Measurements from ENCODE around the gene SWAP70. TPM values are rescaled to one million over a fixed set of nuclear protein-coding genes. Genes with fewer than 3 reads are reported as not detected.

Gene SWAP70
- total RNA-seq, 1 experiment from 2014 or later: 45.9 TPM

DNA sequence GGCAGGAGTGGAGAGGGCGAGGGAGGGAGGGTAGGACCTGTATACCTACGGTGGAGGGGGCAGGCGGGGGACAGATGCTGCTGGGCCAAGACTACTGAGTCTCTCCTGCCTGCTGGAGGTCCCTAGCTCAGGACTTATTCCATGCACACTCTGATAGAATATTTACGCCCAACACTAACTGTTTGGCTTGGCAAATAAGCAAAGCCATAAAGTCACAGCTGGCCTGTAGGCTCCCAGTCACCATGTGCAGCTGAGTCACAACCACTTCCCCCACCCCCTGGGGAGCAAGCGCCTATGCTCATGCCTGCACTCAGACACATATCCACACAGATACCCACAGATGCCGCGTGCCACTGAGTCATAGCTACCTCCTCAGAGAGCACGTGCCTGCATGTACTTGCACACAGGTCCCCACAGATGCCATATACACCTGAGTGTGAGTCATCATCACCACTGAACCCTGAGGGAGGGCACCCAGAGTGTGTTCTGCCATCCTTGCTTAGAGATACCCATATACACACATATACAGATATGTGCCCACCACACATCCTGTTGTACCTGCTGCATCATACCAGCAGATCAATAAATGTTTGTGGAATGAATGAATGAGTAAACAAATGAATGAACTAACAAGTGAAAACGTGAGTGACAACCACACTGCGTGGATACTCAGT is 95.8 kb downstream of the SWAP70 start:
- DNase-seq (ENCODE audit: low spot score): peak; percentile 62
- in situ Hi-C loops (cut with HindIII; ENCODE audit: low sequenced_read_pairs): no loop called here

DNA sequence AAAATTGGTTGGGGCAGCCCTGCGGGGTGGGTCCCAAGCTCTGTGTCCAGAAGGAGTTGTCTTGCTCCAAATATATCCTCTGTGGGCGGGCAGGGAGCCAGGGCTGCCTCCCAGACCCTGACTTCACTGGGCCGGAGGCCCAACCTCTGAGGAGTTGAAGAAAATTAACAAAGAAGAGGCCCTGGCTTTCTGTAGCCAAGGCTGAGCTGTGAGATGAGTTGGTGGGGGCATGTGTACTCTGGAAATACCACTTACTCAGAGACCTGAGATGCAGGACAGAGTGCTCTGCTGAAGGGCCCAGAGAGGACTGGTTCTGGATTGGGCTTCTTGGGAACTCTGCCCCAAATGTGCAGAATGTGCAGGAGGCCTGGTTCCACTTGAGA is 96.3 kb downstream of the SWAP70 start:
- in situ Hi-C loops (cut with HindIII; ENCODE audit: low sequenced_read_pairs): no loop called here
- DNase-seq (ENCODE audit: low spot score): peak; percentile 70

DNA sequence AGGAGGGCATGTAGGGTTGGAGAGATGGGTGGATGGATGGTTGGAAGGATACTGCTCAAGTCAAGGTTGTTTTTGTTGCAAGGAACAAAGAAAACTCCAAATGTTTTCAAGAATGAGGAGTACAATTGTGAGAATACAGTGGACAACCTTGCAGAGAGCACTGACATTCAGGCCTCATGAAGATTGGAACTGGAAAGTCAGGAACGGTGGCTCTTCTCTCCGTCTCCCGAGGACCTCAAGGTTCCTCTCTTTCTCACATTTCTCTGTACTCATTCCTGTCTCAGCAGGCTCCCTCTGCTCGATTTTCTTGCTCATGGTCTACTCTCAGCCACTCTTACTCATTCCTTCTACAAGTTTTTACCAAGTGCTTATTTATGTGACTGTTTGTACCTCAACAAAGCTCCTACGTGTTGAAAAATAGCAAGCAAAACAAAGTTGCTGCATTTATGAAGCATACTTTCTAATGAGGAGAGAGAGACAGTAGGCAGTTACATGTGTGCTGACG is 97.6 kb downstream of the SWAP70 start:
- no peak for DNase-seq (ENCODE audit: low spot score)
- in situ Hi-C loops (cut with HindIII; ENCODE audit: low sequenced_read_pairs): no loop called here

DNA sequence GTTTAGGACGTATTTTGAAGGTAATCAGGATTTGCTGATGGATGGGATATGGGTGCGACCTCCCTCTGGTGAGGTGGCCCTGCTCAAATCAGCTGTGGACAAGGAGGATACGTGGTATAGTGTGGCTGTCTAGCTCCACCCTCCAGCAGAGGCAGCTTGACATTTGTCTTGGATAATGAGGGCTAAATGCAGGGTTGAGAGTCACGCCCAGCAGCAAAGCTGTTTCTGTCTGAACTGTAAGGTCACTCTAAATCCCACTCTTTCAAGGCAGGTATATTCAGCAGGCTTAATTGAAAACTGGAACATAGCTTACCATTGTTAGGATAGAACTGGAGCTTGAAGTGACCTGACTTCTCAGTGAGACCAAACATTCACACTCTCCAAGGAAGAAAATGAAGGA is 98.7 kb downstream of the SWAP70 start:
- in situ Hi-C loops (cut with HindIII; ENCODE audit: low sequenced_read_pairs): no loop called here
- peak; percentile 70 for DNase-seq (ENCODE audit: low spot score)

DNA sequence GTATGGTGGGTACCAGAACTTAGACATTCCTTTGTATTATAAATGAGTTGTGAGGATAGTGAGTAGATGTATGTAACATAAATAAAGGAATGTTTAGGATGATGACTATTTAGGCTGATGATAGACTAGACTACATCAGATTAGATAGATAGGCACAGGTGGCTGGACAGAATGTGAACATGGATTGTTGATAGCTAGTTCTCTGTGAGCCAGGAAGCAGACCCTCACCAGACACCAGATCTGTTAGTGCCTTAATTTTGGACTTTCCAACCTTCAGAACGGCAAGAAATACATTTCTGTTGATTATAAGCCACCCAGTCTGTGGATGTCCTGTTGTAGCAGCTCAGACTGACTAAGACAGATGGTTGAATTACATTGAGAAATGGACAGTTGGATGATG is 99.4 kb downstream of the SWAP70 start:
- in situ Hi-C loops (cut with HindIII; ENCODE audit: low sequenced_read_pairs): no loop called here
- no peak for DNase-seq (ENCODE audit: low spot score)

DNA sequence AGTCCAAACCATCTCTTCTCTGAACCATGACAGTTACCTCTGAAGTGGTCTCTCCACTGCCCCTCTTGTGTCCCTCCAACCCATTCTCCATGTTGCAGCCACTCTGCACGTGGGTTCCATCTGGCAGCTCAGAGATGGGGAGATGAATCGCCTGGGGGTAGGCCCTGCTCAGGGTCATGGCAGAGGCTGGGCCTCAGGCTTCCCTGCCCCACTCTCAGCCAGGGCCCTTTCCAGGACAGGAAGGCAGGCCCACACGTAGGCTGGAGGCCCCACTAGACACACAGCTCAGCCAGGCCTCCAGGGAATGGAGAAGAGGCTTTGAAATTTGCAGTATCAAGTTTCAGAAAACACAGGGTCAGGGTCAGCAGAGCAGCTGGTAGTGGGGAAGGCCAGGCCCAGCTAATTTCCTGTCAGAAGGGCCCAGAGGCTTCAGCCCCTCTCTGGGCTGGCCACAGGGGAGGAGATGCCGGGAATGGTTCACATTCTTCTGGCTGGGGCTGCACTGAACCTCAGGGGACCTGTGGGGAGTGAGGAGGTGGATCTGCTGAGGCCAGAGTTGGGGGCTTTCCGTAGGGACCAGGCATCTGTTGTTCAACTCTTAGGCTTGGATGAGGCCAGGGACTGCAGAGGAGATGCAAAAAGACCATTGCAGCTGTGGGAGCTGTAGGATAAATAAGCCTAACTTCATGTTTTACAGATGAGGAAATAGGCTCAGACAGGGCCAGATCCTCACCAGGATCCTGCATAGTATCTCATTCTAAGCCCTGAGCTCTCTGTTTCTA is 101.6 kb downstream of the SWAP70 start:
- in situ Hi-C loops (cut with HindIII; ENCODE audit: low sequenced_read_pairs): no loop called here
- peak; percentile 61 for DNase-seq (ENCODE audit: low spot score)

DNA sequence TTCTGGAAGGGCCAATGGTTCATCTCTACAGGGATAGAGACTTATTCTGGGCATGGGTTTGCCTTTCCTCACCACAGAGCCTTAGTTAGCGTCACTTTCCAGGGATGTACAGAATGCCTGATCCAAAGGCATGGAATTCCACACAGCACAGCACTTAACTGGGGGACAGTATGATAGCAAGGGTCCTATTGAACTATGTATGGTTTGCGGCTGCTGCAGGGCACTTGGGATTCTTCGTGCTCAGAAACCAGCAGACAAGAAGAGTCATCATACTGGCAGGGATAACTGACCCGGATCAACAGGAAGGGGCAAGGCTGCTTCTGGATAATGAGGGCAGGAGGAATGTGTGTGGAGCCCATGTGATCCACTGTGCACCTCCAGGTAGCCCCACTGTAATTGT is 105.7 kb downstream of the SWAP70 start:
- in situ Hi-C loops (cut with HindIII; ENCODE audit: low sequenced_read_pairs): no loop called here
- DNase-seq (ENCODE audit: low spot score): no peak

DNA sequence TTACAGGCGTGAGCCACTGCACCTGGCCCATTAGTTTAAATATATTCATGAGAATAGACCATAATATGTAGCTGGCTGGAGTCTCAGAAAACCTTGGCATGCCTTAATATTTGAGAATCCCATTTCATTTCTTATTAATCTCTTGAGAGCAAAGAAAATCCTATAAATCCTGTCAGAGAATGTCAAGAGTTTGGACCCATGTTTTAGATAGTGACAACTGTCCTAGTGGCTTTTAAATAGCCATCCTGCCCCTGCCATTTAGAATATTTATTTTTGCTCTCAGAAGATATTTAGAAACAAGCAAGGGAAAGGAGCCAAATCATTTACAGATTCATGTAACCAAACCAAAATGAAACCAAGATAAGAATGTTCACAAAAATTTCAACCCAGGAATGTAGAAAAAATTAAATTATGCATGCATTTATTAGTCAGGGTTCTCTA is 107.2 kb downstream of the SWAP70 start:
- no peak for DNase-seq (ENCODE audit: low spot score)
- in situ Hi-C loops (cut with HindIII; ENCODE audit: low sequenced_read_pairs): no loop called here

DNA sequence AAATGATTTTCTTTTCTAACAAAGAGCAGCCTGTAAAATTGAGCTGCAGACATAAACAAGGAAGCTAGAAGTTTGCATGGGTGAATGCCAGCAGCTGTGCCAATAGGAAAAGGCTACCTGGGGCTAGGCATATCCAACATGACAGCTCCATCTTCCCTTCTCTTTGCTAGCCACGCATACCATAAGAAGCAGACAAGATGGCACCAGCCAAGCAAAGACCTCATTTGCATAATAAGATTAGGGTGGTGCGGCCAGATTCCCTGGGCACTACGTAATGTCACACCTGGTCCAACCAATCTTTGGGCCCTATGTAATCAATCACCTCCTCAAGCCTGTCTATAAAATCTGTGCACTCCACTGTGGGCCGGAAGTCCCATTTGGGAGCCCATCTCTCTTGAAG is 108.3 kb downstream of the SWAP70 start:
- no peak for DNase-seq (ENCODE audit: low spot score)
- in situ Hi-C loops (cut with HindIII; ENCODE audit: low sequenced_read_pairs): no loop called here

DNA sequence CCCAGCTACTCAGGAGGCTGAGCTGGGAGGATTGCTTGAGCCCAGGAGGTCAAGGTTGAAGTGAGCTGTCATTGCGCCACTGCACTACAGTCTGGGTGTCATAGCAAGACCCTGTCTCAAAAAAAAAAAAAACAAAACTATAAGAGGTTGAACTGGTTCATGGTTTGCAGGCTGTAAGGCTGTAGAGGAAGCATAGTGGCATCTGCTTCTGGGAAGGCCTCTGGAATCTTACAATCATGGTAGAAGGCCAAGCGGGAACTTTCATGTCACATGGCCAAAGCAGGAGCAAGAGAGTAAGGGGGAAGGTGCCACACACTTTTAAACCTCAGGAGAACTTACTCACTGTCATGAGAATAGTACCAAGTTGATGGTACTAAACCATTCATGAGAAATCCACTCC is 109.6 kb downstream of the SWAP70 start:
- in situ Hi-C loops (cut with HindIII; ENCODE audit: low sequenced_read_pairs): no loop called here
- no peak for DNase-seq (ENCODE audit: low spot score)

DNA sequence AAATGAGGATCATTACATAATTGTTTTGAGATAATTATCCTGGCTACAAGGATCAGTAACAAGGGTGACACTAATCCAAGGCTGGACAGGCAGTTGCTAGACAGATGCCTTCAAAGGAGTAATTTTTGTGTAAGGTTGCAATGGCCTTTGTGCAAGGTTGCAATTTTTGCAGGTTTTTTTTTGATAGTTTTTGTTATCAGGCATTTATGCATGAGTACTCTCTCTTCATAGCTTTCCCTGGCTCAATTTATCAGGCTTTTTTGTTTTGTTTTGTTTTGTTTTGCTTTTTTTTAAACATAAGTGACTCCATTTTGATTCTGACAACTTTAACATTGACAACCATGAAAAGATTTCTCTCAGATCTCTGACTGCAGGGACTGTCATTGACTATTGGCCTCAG is 110.2 kb downstream of the SWAP70 start:
- in situ Hi-C loops (cut with HindIII; ENCODE audit: low sequenced_read_pairs): no loop called here
- DNase-seq (ENCODE audit: low spot score): no peak

DNA sequence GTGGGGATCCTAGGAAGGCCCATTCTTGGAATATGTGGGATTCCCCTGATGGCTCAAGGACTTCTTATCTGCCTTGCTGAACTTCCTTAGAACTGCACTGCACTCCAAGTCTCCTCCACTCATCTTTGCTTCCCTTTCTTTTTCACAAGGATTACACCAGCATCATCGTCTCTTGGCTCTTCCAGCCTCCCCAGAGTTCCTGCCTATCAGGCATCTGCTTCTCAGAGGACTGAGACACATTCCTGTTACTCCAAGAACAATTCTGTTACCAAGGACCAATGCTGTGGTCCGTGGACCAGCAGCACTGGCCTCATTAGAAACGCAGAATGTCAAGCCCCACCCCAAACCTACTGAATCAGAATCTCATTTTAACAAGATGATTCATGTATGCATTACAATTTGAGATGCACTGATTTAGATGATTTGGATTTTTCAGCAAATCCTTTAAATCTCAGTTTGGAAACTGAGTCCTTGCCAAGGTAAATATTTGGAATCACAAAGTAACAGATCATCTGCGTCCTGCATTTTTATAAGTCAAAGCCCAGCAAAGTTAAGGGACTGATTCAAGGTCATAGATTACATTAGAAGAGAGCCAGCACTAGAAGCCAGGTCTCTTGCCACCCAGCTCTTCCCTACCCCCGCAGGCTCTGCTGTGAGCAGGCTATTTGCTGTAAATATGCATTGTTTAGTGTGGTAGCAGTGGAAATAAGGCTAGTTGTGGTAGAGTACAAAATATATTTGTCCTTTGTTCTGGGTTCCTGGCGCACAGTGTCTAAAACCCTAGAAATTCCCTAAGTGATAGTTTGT is 110.9 kb downstream of the SWAP70 start:
- no peak for DNase-seq (ENCODE audit: low spot score)
- in situ Hi-C loops (cut with HindIII; ENCODE audit: low sequenced_read_pairs): no loop called here

DNA sequence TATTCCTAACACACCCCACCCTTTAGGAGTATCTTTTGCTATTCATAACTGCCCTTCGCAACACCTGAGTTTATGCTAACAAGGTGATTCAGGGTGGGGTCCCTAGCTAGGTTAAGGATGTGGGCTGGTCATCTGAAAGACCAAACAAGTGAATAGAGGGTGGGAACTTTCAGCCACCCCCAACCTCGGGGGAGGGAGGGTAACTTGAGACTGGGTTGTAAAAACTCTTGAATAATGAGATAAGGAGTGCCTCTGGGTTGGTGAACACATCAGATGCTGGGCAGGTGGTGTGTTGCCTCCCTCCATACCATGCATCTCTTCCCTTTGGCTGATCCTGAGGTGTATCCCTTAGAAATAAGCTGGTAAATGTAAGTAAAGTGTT is 111.5 kb downstream of the SWAP70 start:
- no peak for DNase-seq (ENCODE audit: low spot score)
- in situ Hi-C loops (cut with HindIII; ENCODE audit: low sequenced_read_pairs): no loop called here

DNA sequence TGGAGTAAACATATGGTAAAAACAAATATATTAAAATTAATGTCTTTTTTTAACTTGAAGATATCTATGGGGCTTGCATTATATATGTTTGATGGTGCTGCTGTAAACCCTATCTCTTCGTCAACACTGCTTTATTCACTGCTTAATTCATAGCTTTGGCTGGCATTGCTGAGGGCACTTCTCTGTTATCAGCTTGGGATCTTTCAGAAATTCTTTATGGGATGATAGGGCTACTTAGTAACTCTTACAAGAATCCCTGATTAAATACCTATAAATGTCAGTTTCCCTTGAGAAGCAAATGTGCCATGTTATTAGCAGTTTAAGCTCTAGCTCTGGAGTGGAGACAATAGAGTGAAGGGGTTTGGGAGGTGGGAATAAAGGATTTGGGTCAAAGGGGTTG is 112.3 kb downstream of the SWAP70 start:
- DNase-seq (ENCODE audit: low spot score): no peak
- in situ Hi-C loops (cut with HindIII; ENCODE audit: low sequenced_read_pairs): no loop called here

DNA sequence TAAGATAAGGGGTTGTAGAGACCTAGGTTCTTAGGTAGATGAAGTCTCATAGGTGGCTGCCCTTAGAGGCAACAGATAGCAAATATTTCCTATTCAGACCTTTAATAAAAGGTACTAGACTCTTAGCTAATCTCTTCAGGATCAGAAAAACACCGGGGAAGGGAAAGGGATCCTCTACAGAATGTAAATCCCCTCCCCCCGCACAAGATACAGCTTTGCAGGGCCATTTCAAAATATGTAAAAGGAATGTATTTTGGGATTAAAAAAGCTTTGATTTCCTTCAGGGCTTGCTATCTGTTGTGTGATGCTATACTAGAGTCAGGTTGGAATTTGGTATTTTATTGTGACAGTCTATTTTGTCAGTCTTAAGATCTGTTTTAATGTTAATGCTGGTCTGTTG is 113.2 kb downstream of the SWAP70 start:
- in situ Hi-C loops (cut with HindIII; ENCODE audit: low sequenced_read_pairs): no loop called here
- no peak for DNase-seq (ENCODE audit: low spot score)

DNA sequence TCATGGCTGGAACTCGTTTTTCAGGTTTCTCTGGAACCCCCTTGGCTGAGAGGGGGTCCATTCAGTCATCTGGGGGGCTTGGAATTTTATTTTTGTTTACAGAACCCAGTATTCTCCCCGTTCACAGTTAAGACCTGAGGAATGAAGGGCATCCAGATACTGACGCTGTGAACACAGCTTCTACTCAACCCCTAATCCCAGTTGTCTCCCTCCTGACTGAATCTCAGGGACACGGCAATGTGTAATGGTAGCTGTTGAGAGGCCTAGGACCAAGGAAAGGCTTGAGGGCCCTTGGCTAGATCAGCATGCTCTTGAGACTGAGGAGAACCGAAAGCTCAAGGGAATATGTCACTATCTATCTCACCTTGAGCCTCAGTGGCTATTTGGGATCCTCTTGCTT is 113.6 kb downstream of the SWAP70 start:
- no peak for DNase-seq (ENCODE audit: low spot score)
- in situ Hi-C loops (cut with HindIII; ENCODE audit: low sequenced_read_pairs): no loop called here

DNA sequence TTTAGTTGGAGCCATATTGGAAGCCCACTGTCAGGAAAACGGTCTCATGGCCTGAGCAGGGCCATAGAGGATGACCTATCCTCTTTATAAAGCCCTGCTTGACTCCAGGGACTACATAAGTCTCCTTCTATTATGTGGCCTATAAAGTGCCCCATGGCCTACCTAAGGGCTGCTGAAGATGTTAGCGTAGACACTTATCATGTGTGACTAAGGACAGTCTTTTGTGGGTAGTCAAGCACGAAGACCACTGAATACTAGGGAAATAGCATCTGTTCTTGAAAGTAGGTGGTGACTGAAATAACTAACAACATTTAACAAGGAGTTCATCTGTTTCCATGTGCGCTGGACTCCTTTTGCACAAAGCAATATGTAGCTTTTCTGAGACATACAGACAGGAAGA is 117.1 kb downstream of the SWAP70 start:
- no peak for DNase-seq (ENCODE audit: low spot score)
- in situ Hi-C loops (cut with HindIII; ENCODE audit: low sequenced_read_pairs): no loop called here

DNA sequence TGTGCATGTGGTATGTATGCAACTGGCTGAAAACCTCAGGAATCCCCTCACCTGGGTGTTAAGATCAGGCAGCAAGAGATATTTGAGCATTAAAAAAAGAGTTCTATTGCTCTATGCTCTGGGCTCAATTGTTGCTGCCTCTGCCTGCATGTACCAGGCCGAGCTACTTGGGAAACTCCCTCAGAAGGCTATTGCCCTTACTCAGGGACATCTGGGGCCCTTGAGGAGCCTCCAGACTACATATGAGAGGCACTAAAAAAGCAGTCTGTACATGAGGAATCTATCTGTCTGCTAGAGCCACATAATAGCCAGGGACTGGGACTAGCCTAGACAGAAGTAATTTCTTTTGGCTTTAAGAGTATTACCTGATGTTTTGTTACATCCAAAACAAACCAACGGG is 120.1 kb downstream of the SWAP70 start:
- in situ Hi-C loops (cut with HindIII; ENCODE audit: low sequenced_read_pairs): no loop called here
- DNase-seq (ENCODE audit: low spot score): no peak

DNA sequence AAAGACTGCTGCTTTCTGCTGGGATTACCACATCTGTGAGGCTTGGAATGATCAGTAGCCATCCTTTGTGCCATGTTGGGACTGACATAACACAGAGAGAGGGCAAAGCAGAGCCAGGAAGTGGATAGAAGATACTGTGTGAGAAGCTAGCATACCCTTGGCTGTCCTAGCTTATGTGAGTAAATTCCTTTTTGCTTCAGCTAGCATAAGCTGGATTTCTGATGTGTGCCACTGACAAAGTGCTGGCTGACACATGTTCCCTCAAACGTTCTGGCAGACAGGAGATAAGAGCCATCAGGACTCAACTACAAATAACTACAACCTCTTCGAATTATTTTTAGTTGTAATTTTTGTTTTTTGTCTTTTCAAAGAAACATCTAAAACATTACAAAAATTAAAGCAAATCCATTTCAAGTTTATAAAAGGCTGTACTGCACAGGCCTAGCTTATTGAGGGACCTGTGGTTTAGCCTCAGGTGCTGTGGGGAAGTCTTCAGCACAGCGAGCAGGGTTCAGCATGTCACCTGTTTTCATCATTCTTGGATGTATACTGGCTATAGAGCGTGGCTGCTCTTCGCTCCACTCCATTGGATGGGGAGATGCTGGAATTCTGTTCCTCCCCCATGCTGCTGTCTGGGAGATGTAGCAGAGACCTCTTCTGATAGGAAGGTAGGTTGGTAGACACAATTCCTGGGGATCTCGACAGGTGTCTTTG is 120.9 kb downstream of the SWAP70 start:
- DNase-seq (ENCODE audit: low spot score): no peak
- in situ Hi-C loops (cut with HindIII; ENCODE audit: low sequenced_read_pairs): no loop called here
